G401.6 (cell line): Measurements from ENCODE around the gene MAST4.

Experiments
- FAIRE-seq: peaks from 2 replicates; lab custom pipeline; 2012; peaks lifted over from hg19 to GRCh38; lab: Jason Lieb, UNC

MAST4 gene

DNA sequence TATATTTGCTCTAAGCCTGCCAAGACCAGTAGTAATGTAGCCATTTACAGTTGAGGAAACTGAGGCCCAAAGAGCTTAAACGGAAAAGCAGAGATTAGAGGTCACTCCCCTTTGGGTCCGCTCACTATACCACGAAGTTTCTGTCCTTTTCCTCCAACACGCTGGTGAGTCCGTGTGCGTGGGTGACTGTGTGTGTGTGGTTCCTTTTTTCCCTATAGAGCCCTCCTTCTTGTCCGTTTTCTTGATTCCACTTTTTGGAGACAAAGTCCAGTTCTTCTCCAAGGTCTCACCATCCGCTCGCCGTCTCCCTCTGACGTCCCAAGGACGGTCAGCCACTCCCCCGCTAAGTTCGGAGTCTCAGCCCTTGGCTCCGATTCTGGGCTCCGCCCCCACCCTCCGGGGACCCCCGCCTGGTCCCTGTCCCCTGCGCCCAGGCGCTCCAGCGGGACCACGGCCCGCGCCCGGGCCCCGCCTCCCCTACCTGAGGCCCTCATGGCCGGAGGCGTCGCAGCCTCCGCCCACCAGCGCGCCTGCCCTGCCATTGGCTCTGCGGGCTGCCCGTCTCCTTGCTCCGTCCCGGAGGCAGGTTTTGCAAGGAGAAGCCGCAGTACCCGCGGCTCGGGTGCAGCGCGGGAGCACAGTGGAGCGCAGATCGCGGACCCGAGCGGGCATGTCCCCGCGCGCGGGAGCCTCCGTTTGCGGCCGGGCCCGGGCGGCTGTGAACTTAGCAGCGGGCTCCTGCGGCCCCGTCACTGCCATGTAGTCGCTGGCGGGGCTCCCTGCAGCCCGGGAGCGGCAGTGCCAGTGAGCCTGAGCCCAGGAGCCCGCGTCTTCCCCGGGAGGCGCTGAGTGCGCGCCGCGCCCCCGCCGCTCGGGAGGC is at the start of gene MAST4:
Gene MAST4 (plus strand): TSS at position 638 of the 880 bp plus-strand sequence. CDS start 263 bp downstream, outside the sequence.
- FAIRE-seq: no peak

DNA sequence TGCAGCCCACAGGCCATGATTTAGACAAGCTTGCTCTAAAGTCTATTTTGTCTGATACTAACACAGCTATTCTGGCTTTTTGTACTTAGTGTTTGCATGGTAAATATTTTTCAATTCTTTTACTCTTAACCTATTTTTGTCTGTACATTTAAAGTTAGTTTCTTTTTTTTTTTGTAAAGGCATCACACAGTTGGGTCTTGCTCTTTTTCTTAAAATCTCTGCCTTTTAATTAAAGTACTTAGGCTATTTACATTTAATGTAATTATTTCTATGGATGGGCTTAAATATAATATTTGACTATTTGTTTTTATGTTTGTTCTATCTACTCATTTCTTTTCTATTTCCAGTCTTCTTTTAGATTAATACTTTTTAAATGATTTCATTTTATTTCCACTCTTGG is 49.7 kb upstream of the MAST4 start:
- FAIRE-seq: no peak

DNA sequence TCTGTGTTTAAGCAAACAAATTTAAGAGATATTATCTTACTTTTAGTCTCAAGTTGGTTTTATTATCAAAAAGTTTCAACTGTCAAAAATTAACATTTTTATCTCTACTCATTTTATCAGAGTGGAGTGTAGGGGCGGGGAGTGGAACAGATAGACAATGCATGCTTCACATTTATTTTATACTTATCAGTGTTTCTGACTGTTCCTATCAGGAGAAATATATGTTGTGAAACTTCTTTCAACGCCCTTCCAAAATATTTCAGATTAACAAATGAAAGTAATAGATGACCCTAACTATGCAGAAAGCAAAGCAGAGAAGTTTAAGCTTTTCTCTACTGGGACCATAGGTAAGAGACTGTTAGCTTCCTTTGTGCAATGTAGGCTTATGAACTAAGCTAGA is 44.9 kb upstream of the MAST4 start:
- FAIRE-seq: no peak

DNA sequence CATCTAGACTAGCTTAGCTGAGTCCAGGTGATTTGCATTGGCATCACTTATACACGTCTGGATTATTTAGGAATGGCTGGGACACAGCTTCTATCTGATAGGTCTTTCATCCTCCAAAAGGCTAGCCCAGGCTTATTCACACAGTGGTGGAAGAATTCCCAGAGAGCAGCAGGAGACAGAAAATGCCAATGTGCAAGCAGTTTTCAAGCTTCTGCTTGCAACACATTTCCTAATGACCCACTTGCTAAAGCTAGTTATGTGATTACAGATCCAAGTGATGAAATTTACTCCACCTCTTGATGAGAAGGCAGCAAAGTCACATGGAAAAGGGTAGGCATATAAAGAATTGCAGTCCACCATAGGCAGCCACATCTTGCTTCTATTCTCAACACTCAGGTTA is 44.2 kb upstream of the MAST4 start:
- no peak for FAIRE-seq

DNA sequence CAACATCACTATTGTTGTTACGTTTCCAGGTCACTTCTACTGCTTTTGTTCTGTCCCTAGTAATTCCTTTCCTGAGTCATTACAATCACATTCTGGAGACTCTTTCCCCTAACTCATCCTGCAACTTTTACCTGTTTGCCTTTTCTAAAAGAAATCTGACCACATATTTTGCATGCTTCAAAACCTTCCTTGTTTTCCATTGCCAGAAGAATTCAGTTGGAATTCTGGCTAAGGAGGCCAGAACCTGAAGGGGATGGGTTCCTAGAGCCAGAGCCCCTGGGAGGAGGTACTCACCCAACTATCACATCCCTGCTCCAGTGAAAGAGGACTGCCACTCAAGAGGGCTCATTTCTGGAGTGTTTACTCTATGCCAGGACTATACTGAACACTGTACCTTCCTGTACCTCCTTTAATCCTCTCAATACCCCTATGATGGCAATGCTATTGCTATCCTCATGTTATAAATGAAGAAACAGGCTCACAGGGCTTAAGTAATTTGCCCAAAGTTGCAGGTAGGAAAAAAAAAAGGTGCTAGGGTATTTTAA is 42.8 kb upstream of the MAST4 start:
- no peak for FAIRE-seq

DNA sequence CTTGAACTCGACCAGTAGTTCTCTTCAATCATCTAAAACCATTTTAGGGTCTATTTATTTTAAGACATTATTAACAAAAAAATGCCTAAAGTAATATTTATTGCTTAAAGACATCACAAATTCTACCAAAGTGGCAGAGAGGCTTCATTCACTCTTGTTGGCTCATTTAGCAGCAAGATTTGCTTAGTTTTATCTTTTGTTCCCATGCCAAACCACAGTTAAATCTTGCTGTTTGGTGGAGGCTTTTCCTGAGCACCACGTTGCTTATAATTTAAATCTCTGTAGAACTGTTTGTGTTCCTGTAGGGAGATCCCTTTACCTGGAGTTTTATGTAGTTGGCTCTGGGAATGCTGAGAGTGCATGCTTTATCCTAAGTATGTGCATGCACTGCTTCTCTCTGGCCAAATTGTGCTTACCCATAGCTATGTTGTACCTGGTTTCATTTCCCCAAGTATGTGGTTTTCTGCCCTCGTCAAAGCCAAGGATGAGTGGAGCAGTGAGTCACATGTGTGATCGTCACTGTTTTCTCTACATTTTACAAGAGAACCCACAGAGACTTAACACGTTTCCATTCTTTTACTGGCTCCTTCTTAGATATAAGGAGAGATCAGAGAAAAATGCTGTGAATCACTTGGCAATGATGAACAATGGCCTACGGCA is 42.1 kb upstream of the MAST4 start:
- FAIRE-seq: no peak

DNA sequence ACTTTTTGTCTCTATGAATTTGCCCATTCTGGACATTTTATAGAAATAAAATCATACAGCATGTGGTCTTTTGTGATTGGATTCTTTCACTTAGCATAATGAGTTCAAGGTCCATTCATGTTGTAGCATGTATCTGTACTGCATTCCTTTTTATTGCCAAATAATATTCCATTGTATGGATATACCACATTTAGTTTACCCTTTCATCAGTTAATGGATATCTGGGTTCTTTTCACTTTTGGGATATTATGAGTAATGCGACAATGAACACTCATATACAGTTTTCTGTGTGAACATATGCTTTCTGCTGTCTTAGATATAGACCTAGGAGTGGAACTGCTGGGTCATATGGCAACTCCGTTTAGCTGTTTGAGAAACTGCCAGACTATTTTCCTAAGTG is 41.3 kb upstream of the MAST4 start:
- no peak for FAIRE-seq

DNA sequence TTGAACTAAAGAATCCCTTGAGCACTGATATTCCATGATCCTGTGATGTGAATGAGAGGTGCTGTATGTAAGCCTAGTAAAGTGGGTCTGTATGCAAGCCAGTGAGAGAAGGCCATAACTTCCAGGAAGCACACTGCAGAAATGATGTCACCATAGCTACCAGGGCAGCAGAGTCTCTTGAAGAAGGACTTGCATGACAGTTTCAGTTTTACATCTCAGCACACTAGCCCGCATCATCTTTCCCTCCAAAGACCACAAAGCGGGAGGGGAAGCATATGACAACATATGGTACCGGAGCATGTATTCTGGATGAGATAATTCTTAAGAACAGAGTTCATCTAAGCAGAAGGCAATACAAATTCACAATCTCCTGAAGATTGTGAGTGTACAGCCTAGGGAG is 37.6 kb upstream of the MAST4 start:
- no peak for FAIRE-seq

DNA sequence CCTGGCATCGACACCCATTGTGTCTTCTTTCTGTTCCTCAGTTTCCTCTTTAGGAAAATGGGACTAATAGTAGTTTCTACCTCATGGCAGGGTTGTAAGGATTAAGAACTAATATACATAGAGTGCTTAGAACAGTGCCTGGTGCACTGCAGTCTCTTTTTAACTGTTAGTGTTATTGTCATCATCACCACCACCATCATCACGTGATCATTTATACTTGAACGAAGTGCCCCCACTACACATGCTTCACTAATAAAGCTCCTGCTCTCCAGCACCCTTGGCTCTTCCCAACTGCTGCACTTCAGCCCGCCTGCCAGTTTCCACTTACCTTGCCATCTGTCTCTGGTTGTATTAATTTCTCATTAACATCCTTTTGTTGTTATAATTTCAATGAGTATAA is 35.8 kb upstream of the MAST4 start:
- FAIRE-seq: no peak

DNA sequence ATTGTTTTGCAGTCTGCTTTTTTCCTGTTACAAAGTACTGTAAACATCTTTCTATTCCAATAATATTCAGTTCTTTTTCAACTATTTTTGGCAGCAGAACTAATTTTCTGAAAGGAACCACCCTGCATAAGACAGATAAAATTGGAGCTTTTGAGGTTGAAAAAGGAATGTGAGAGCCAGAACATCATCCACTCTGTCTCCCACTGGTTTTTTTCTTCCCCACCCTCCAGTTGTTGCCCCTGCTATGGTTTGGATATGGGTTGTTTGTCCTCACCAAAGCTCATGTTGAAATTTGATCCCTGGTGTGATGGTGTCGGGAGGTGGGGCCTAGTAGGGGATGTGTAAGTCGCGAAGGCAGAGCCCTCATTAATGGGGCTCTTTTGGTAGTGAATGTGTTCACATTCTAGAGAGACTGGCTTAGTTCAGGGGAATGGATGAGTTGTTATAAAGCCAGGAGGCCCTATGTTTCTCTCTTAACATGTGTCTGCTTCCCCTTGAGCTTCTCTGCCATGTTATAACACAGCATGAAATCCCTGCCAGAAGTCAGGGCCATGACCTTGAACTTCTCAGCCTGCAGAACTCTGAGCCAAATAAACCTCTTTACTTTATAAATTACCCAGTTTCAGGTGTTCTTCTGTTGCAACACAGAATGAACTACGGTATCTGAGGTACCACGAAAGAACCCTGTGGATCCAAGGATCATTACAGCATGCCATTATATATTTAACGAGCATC is 34.8 kb upstream of the MAST4 start:
- no peak for FAIRE-seq

DNA sequence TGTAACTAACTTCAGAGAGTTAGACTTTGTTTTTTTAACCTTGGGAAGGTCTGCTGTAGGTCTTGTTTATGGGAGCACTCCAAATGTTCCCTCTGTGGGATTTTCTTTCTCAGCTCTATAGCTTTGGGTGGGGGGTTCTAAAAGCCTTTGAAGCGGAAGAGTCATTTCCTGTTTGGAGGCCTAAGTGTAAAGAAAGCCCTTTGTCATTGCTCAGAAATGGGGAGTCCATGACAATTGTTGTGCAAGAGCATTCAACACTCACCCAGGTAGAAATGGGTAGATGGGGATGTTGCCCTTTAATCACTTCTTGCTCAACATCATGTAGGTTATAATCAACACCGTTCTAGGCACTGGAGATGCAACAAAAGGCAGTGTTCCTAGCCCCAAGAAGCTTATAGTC is 30.3 kb upstream of the MAST4 start:
- no peak for FAIRE-seq

DNA sequence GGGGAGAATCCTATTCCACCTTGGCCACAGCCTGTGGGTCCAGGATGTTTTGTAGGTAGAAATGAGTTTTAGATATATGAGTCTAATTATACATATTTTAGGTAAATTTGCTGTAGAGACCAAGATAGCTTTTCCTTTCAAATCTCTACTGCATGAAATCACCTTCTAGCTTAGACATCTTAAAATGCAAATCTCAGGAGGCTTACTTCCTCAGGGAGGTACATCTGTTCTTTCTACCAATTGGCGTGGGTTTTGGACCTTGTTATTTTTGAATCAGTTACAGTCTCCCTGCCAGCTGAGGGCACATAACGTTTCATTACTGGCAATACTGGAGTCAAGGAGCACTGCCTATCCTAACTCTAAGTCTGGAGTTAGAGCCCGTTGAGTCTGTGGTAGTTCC is 28.7 kb upstream of the MAST4 start:
- no peak for FAIRE-seq

DNA sequence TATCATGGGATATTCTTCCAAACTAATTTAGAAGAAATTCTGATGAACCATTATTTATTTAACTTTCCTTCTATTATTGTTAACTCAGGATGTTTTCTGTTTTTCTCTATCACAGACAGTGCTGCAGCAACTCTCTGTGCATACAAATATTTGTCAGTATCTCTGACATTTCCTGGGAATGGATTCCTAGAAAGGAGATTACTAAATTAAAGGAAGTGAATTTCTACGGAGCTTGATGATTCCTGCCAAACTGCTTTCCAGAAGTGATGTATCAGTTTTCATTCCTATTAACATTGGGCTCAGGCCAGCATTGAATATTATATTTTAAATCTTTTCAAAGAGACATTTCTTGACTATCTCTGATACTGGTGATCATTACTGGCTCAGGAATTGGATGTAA is 26.0 kb upstream of the MAST4 start:
- no peak for FAIRE-seq

DNA sequence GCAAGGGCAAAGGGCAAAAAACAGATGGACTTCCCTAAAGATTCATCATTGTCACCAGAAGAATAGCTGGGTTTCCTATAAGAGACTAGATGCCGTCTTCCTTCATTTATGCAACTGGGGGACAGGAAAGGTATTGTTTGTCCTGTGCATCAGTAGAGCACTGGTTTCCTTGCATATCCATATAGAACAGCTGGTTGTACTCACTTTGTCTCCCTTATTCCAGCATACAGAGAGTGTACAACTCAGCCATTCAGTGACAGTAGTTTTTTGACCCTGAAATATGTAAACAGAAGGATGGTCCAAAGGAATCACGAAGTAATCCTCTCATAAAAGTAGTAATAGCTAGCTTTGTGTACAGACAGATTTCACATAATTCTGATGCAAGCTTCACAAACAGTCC is 22.5 kb upstream of the MAST4 start:
- no peak for FAIRE-seq

DNA sequence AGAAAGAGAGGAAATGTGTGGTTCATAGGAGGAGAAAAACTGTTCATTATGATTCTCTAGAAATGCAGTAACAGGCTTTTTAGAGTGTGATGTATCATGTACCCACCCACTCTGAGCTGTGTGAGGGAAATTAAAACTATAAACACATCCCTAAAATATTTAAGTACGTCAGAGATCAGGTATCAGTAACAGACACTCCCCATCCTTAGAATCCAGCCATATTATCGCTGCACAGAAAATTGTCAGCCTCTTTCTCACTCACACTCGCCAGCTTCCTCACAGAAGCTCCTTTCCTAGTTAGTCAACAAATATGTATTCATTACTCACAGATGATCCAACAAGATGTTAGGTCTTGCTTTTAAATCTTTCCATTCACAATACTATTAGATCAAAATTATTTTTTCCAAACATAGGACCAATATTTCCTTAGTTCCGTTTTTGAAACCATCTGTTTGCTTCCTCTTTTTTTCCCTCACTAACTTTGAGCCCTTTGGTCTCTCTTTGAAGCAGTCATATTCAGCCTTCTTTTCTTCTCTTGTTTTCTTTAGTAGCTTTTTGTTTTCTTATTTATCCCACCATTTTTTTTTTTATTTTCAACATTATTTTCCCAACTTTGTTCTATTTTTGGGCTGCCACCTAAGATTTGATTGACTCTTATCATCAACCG is 13.6 kb upstream of the MAST4 start:
- no peak for FAIRE-seq

DNA sequence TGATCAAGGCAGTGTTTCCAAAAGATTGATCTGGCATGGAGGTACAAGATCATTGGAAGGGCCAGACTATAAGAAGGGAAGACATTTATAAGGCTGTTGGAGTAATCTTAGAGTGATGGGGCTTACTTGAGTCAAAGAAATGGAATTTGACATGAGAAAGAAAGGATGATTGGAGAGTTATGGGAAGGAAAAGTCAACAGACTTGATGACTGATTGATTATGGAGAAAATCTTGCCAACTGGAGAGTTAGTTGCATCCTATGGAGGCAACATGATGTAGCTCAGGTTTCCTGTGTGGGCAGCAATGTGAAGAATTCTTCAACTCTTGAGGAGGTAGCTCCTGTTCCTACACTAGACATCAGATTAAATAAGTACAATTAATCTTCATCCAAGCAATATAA is 10.9 kb upstream of the MAST4 start:
- no peak for FAIRE-seq

DNA sequence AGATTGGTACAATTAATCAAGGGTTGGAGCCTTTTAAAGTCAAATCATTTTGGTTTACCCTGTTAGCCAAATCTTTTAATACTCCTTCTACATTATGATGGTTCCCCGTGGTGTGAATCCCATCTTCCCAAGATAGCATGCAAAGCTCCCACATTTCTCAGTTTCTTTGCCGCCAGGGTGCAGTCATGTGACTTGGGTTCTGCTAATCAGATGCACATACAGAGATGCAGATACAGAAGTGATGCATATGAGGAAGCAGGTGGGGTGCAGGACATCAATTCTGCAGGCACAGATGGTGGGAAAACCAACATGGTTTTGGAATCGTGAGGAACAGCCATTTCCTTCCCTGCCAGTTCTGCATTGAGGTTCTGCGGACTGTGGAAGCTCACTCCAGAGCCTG is 8.4 kb upstream of the MAST4 start:
- no peak for FAIRE-seq

DNA sequence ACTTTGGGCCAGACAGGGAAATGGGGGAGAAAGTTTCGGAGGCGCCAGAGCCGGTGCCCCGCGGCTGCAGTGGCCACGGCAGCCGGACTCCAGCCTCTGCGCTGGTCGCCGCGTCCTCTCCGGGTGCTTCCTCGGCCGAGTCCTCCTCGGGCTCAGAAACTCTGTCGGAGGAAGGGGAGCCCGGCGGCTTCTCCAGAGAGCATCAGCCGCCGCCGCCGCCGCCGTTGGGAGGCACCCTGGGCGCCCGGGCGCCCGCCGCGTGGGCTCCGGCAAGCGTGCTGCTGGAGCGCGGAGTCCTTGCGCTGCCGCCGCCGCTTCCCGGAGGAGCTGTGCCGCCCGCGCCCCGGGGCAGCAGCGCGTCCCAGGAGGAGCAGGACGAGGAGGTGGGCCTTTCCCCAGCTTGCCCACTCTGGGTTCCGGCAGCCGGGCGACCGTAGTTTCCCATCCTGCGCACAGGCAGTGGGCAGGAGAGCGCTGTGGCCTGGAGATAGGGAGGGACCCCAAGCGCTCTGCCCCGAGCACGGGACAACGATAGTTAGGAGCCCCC is 516 bp downstream of the MAST4 start:
- no peak for FAIRE-seq

DNA sequence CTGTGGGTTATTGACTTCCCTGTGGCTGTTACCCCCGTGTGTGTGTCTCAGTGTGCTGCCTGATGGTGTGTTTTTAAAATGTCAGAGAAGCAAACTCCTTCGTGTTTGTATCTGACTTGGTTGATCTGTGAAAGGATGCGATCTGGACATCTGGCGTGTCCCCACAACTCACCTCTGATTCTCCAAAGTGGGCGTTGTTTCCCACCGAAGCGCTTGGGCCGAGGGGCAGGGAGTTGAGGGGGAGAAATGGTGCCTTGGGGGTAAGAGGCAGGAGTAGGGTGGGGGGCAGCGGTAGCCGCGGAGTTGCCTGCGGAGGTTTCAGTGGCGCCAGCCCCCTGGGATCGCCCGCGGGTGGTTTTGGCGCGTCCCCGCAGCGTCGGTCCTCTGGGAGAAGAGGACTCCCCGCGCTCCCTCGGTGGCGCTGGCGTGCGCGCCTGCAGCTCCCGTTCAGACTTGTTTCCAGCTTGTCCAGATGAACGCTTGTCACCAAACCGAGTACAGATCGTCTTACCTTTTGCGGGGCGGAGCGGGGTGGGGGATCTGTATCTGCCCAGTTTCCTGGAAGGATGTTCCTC is 1.1 kb downstream of the MAST4 start:
- no peak for FAIRE-seq

DNA sequence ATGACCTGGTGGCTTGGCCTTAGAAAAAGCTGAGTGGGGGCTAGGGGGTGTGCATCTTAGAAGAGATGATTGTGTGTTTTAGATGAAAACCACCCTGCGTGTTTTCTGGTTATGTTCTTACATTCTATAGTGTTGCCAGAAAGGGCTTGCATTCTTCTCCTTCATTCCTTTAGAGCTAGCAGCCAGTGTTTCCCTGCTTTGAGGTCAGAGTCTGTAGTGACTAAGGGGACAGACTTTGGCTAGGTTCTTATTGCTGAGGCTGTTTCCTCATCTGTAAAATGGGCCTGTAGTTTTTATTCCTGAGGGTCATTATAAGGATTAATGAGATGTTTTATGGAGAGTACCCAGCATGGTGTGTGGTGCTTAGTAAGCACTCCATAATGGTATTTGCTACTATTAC is 6.4 kb downstream of the MAST4 start:
- no peak for FAIRE-seq

DNA sequence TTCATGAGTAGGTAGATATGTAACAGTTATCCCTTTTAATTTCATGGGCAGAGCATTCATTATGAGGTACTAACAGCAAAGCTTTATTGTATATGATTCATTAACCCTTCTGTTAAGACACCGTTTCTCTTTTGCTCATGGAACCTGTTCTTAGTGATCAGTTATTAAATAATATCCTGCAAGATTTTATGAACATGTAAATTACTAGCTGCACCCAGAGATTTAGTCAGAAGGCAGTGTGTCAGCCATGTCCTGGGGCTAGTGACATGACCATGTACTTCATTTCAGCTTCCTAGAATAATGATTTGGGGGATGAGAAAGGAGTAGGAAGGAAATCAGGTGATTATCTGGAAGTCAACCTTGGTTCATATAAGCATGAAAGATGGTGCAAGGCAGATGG is 7.0 kb downstream of the MAST4 start:
- FAIRE-seq: no peak

DNA sequence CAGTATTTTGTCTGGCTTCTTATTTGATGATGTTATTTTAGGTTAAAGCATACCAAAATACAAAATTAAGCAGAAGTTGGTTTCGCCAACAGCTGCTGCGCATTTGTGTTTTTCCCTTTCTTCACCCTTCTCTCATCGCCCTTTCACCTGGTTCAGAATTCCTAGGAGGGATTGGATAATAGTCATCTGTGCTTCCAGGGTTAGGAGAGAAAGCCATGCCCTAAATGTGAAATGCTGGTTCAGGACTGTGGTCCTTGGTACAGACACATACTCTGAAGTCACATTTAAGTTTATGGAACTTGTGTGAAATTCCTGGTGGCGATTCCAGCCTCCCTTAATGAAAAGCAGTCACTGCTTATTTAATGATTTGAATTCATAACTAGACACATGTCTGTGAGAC is 7.7 kb downstream of the MAST4 start:
- no peak for FAIRE-seq
